GM12891 (cell line): ENCODE data around the gene PSMD14.

ENCODE experiments used
- PAX5 ChIP-seq: IDR thresholded peaks from 2 replicates; pipeline ENCODE4 v1.6.1; 2011; ENCODE audit warnings: low read length, moderate library complexity, mild to moderate bottlenecking; ENCODE audit not compliant: insufficient read depth, severe bottlenecking
- POLR2A ChIP-seq: IDR thresholded peaks from 2 replicates; pipeline ENCODE4 v1.6.1; 2011; ENCODE audit warnings: low read depth, low read length, control low read depth
- POLR2AphosphoS5 ChIP-seq: IDR thresholded peaks from 2 replicates; pipeline ENCODE4 v1.6.1; 2011; ENCODE audit warnings: low read depth, low read length, control low read depth
- SPI1 ChIP-seq: IDR thresholded peaks from 2 replicates; pipeline ENCODE4 v1.6.1; 2011; ENCODE audit warnings: low read depth, low read length, control low read depth
- TAF1 ChIP-seq: IDR thresholded peaks from 2 replicates; pipeline ENCODE4 v1.6.1; 2011; ENCODE audit warnings: low read depth, low read length, control low read depth

GRCh38 chr2:161426455-161426921, 118.3 kb downstream of the PSMD14 start:
- TF ChIP-seq POLR2A (no peak), POLR2AphosphoS5 (no peak), SPI1 (no peak), TAF1 (no peak), PAX5 (no peak)
